Measurements from ENCODE around the gene TFDP3. TPM values are rescaled to one million over a fixed set of nuclear protein-coding genes. Genes with fewer than 3 reads are reported as not detected.

Gene TFDP3
- total RNA-seq, 6 donors from 2014 or later: not detected

DNA sequence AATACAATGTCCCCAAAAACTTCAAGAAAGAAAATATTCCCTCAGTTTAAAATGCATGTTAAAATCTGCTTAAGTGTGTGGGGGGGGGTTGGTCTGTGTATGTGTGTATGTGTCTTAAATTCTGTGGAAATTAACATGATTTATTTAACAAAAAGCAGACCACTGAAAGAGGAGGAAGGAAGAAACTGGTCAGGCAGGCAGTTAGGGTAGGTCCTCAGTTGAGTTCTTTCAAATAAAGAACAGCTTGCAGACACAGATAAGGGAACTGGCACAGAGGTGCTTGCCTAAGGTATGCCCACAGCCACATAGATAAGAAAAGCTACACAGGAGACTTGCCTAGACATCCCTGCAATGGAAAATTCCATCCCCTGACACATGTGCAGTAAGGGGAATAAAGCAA, 28.8 kb upstream of the TFDP3 start:
- Histone ChIP-seq H3K4me3 (no peak overlapping the region), H3K9me3 (peaks cover 0 to 27% (median 0%) of the 10 kb centered on the region in 4 donors), H3K27me3 (no peaks in the 10 kb centered on the region), H3K36me3 (no peaks in the 10 kb centered on the region), H3K4me1 (no peaks in the 10 kb centered on the region), H3K27ac (no peak overlapping the region)
- no peak for TF ChIP-seq POLR2A (IDR thresholded peaks at IDR 0.05)
- TF ChIP-seq CTCF (IDR thresholded peaks at IDR 0.05): no peak
- TF ChIP-seq POLR2AphosphoS5 (IDR thresholded peaks at IDR 0.05): no peak
- no peak for TF ChIP-seq EP300 (IDR thresholded peaks at IDR 0.05)
- DNase-seq (no peak), ATAC-seq (ENCODE audit: low FRiP score in 2 of 2) (no peak)

GRCh38 chrX:133235830-133236229, 17.7 kb upstream of the TFDP3 start:
- Histone ChIP-seq H3K36me3 (no peaks in the 10 kb centered on the region), H3K9me3 (no peaks in the 10 kb centered on the region), H3K4me1 (no peaks in the 10 kb centered on the region), H3K27ac (no peak overlapping the region), H3K27me3 (no peaks in the 10 kb centered on the region), H3K4me3 (no peak overlapping the region)
- no peak for ATAC-seq (ENCODE audit: low FRiP score in 2 of 2)
- no peak for DNase-seq
- TF ChIP-seq EP300 (IDR thresholded peaks at IDR 0.05) (no peak), POLR2A (IDR thresholded peaks at IDR 0.05) (no peak), POLR2AphosphoS5 (IDR thresholded peaks at IDR 0.05) (no peak), CTCF (IDR thresholded peaks at IDR 0.05) (no peak)
- 77 to 90% methylated on average over 3 of the region's 3 CpGs for WGBS, 2 donors

- H3K27ac ChIP-seq: no peak overlapping the region
- no peak overlapping the region for H3K4me3 ChIP-seq
- no peaks in the 10 kb centered on the region for H3K9me3 ChIP-seq
- no peaks in the 10 kb centered on the region for H3K4me1 ChIP-seq
- ATAC-seq (ENCODE audit: low FRiP score in 2 of 2) (no peak), DNase-seq (no peak)
- 50 to 73% methylated on average over 1 of the region's 1 CpG for WGBS, 2 donors
- TF ChIP-seq POLR2AphosphoS5 (IDR thresholded peaks at IDR 0.05): no peak
- TF ChIP-seq POLR2A (IDR thresholded peaks at IDR 0.05): no peak
- no peak for TF ChIP-seq EP300 (IDR thresholded peaks at IDR 0.05)
- no peak for TF ChIP-seq CTCF (IDR thresholded peaks at IDR 0.05)
- no peaks in the 10 kb centered on the region for H3K36me3 ChIP-seq
- H3K27me3 ChIP-seq: no peaks in the 10 kb centered on the region
Observed at GRCh38 chrX:133232331-133232730, 14.2 kb upstream of the TFDP3 start.

DNA sequence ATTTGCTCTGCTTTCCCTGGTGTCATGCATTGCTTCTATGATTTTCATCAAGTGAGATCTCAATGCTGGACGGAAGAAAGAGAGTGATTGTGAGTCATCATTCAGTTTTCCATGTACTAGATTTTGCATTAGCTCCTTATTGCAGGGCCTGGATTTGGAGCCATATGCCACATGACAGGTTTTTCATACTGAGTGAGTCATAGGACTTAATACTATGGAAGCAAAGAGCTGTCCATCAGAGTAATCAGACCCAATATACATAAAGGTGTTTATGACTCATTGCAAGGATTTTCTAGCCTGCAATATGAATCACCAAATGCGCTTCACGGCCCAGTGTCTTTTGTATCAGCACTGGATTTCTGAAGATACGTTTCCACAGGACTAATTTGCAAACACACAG, 11.2 kb upstream of the TFDP3 start:
- H3K27ac ChIP-seq: no peak overlapping the region
- ATAC-seq (ENCODE audit: low FRiP score in 2 of 2): no peak
- no peaks in the 10 kb centered on the region for H3K9me3 ChIP-seq
- WGBS, 2 donors: 73 to 92% methylated on average over 3 to 4 of the region's 4 CpGs
- no peaks in the 10 kb centered on the region for H3K27me3 ChIP-seq
- no peak for DNase-seq
- H3K4me3 ChIP-seq: no peak overlapping the region
- no peaks in the 10 kb centered on the region for H3K4me1 ChIP-seq
- TF ChIP-seq POLR2AphosphoS5 (IDR thresholded peaks at IDR 0.05): no peak
- no peaks in the 10 kb centered on the region for H3K36me3 ChIP-seq

DNA sequence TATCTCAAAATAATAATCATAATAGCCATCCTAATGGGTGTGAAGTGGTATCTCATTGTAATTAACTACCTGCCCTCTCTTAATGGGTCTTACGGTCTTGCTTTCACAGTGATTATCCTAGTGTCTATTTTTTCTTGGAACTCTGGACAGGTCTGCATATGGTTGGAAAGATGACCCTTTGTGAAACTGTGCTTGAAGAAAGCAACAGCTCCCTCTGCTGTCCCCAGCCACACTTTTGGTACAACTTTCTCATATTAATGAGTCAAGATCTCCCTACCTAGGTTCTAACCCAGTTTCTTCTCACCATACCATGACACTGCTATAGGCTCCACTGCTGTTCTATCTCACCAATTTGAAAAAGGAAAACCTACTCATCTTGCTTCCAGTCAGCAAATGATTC, 2.4 kb downstream of the TFDP3 start:
- DNase-seq (no peak), ATAC-seq (ENCODE audit: low FRiP score in 2 of 2) (no peak)
- Histone ChIP-seq H3K36me3 (no peaks in the 10 kb centered on the region), H3K4me1 (no peaks in the 10 kb centered on the region), H3K27ac (no peak overlapping the region), H3K9me3 (no peaks in the 10 kb centered on the region), H3K4me3 (no peak overlapping the region), H3K27me3 (no peaks in the 10 kb centered on the region)
- TF ChIP-seq POLR2AphosphoS5 (IDR thresholded peaks at IDR 0.05) (no peak), CTCF (IDR thresholded peaks at IDR 0.05) (peak in 2 of 6 experiments; percentile 9 to 12), POLR2A (IDR thresholded peaks at IDR 0.05) (no peak), EP300 (IDR thresholded peaks at IDR 0.05) (no peak)
- 95 to 100% methylated on average over 1 of the region's 1 CpG for WGBS, 2 donors

All from upper lobe of left lung (tissue), 6 donors.